Adipocyte (in vitro differentiated cells): ENCODE results near the gene SPRY1.
A peak's percentile ranks its signal among the peaks of the same experiment; 100 is the strongest.

Experiments
- DNase-seq: peaks from one replicate; pipeline ENCODE4 v3.0.0-alpha.2; 2015; ENCODE audit warnings: low read depth
- H3K27me3 ChIP-seq: replicated peaks from 2 replicates; pipeline ENCODE4 v1.7.0; 2013; ENCODE audit warnings: mild to moderate bottlenecking, low read length, moderate library complexity; ENCODE audit not compliant: control insufficient read depth, insufficient read depth
- H3K36me3 ChIP-seq: 2 replicates; pipeline ENCODE4 v1.7.0; 2013; ENCODE audit warnings: low read length, mild to moderate bottlenecking, moderate library complexity; ENCODE audit not compliant: control insufficient read depth, insufficient read depth, severe bottlenecking
- H3K4me1 ChIP-seq: 2 replicates; pipeline ENCODE4 v1.7.0; 2013; ENCODE audit warnings: mild to moderate bottlenecking, low read length, moderate library complexity; ENCODE audit not compliant: control insufficient read depth, insufficient read depth
- H3K4me3 ChIP-seq: 2 replicates; pipeline ENCODE4 v1.7.0; 2013; ENCODE audit warnings: mild to moderate bottlenecking, low read length, moderate library complexity
- H3K9ac ChIP-seq: 2 replicates; pipeline ENCODE4 v1.7.0; 2013; ENCODE audit warnings: mild to moderate bottlenecking, low read length, moderate library complexity
- H3K9me3 ChIP-seq: 2 replicates; pipeline ENCODE4 v1.7.0; 2013; ENCODE audit warnings: mild to moderate bottlenecking, low read length, moderate library complexity; ENCODE audit not compliant: control insufficient read depth

SPRY1 gene

GRCh38 chr4:123380728-123381716 is 15.6 kb upstream of the SPRY1 start:
- Histone ChIP-seq H3K36me3 (no peaks in the 10 kb centered on the region), H3K9ac (no peak overlapping the region), H3K27me3 (no peaks in the 10 kb centered on the region), H3K9me3 (no peaks in the 10 kb centered on the region), H3K4me1 (peaks cover 4% of the 10 kb centered on the region), H3K4me3 (no peak overlapping the region)
- no peak for DNase-seq

GRCh38 chr4:123381996-123382395 is 14.6 kb upstream of the SPRY1 start:
- Histone ChIP-seq H3K36me3 (no peaks in the 10 kb centered on the region), H3K27me3 (no peaks in the 10 kb centered on the region), H3K9ac (no peak overlapping the region), H3K4me1 (peaks cover 4% of the 10 kb centered on the region), H3K9me3 (no peaks in the 10 kb centered on the region), H3K4me3 (no peak overlapping the region)
- no peak for DNase-seq

- H3K36me3 ChIP-seq: no peaks in the 10 kb centered on the region
- H3K4me1 ChIP-seq: peaks cover 4% of the 10 kb centered on the region
- no peak for DNase-seq
- no peak overlapping the region for H3K9ac ChIP-seq
- no peaks in the 10 kb centered on the region for H3K27me3 ChIP-seq
- H3K9me3 ChIP-seq: no peaks in the 10 kb centered on the region
- no peak overlapping the region for H3K4me3 ChIP-seq
Measured at GRCh38 chr4:123383566-123383965, 13.0 kb upstream of the SPRY1 start.

- peak; percentile 55 for DNase-seq
- H3K4me3 ChIP-seq: no peak overlapping the region
Measured at GRCh38 chr4:123386609-123387008, 10.0 kb upstream of the SPRY1 start.

GRCh38 chr4:123390846-123391456 is 5.6 kb upstream of the SPRY1 start:
- DNase-seq: peak; percentile 71
- Histone ChIP-seq H3K27me3 (no peaks in the 10 kb centered on the region), H3K4me3 (no peak overlapping the region), H3K9ac (no peak overlapping the region), H3K9me3 (no peaks in the 10 kb centered on the region), H3K4me1 (no peaks in the 10 kb centered on the region), H3K36me3 (no peaks in the 10 kb centered on the region)

More at GRCh38 chr4:123386609-123387008, 10.0 kb upstream of the SPRY1 start:
- Histone ChIP-seq H3K4me1 (no peaks in the 10 kb centered on the region), H3K9me3 (no peaks in the 10 kb centered on the region), H3K27me3 (no peaks in the 10 kb centered on the region), H3K36me3 (no peaks in the 10 kb centered on the region), H3K9ac (no peak overlapping the region)

- no peak for DNase-seq
Measured at GRCh38 chr4:123393721-123394120, 2.9 kb upstream of the SPRY1 start.

GRCh38 chr4:123397144-123398065 is 810 bp downstream of the SPRY1 start:
- peak; percentile 74 for DNase-seq
- H3K4me1 ChIP-seq: peaks cover 10% of the 10 kb centered on the region
- H3K4me3 ChIP-seq: peak overlapping the region; percentile 94
- peaks cover 8% of the 10 kb centered on the region for H3K36me3 ChIP-seq
- H3K9ac ChIP-seq: peak overlapping the region; percentile 96
- no peaks in the 10 kb centered on the region for H3K27me3 ChIP-seq
- H3K9me3 ChIP-seq: no peaks in the 10 kb centered on the region

More at GRCh38 chr4:123393721-123394120, 2.9 kb upstream of the SPRY1 start:
- H3K4me1 ChIP-seq: no peaks in the 10 kb centered on the region
- peak overlapping the region; percentile 31 for H3K4me3 ChIP-seq
- no peaks in the 10 kb centered on the region for H3K9me3 ChIP-seq
- H3K27me3 ChIP-seq: no peaks in the 10 kb centered on the region
- no peaks in the 10 kb centered on the region for H3K36me3 ChIP-seq
- peak overlapping the region; percentile 4 for H3K9ac ChIP-seq

- Histone ChIP-seq H3K4me3 (peak overlapping the region; percentile 94), H3K9me3 (no peaks in the 10 kb centered on the region), H3K27me3 (no peaks in the 10 kb centered on the region), H3K4me1 (peaks cover 19% of the 10 kb centered on the region), H3K36me3 (peaks cover 17% of the 10 kb centered on the region), H3K9ac (peak overlapping the region; percentile 96)
- peak; percentile 78 for DNase-seq
Measured at GRCh38 chr4:123398066-123398852, 1.7 kb downstream of the SPRY1 start.

GRCh38 chr4:123398853-123399626 is 2.4 kb downstream of the SPRY1 start:
- Histone ChIP-seq H3K36me3 (peaks cover 25% of the 10 kb centered on the region), H3K9ac (peak overlapping the region; percentile 96), H3K4me1 (peaks cover 26% of the 10 kb centered on the region), H3K9me3 (no peaks in the 10 kb centered on the region), H3K27me3 (no peaks in the 10 kb centered on the region), H3K4me3 (peak overlapping the region; percentile 94)
- peak; percentile 81 for DNase-seq
